CD14-positive monocyte (primary cell): Measurements from ENCODE around the gene ABCG2. TPM values are rescaled to one million over a fixed set of nuclear protein-coding genes. Genes with fewer than 3 reads are reported as not detected.

Experiments used
- DNase-seq, 3 donors: peaks; one replicate each; pipeline ENCODE4 v3.0.0-alpha.2; 2011 to 2022
- H2AFZ ChIP-seq: 2 replicates; pipeline ENCODE4 v1.6.0; 2012; ENCODE audit warnings: mild to moderate bottlenecking, low read depth, low read length, inconsistent platforms; ENCODE audit not compliant: insufficient read depth, poor library complexity, severe bottlenecking
- H3K27ac ChIP-seq, 2 donors: 1 replicate in 1 of 2; 2 replicates in 1 of 2; pipeline ENCODE4 v1.5.1; 2012 to 2013; ENCODE audit warnings: low read length in 2 of 2, control low read depth in 1 of 2, inconsistent platforms in 1 of 2, low read depth in 1 of 2, mild to moderate bottlenecking in 1 of 2
- H3K27me3 ChIP-seq, 2 donors: one replicate each; pipeline versions ENCODE4 v1.6.0 to v1.6.1; 2011 to 2013; ENCODE audit warnings: low read length in 2 of 2; ENCODE audit not compliant: control insufficient read depth in 2 of 2, insufficient read depth in 2 of 2
- H3K36me3 ChIP-seq, 2 donors: replicated peaks in 1 of 2; 1 replicate in 1 of 2; 2 replicates in 1 of 2; pipeline versions ENCODE4 v1.5.1 to v1.6.1; 2012 to 2013; ENCODE audit warnings: low read length in 2 of 2, control low read depth in 1 of 2, inconsistent platforms in 1 of 2, mild to moderate bottlenecking in 1 of 2; ENCODE audit not compliant: insufficient read depth in 2 of 2, control insufficient read depth in 1 of 2
- H3K4me1 ChIP-seq, 2 donors: 1 replicate in 1 of 2; 2 replicates in 1 of 2; pipeline versions ENCODE4 v1.5.1 to v1.6.1; 2012 to 2013; ENCODE audit warnings: low read length in 2 of 2, control low read depth in 1 of 2, inconsistent platforms in 1 of 2, mild to moderate bottlenecking in 1 of 2, moderate library complexity in 1 of 2; ENCODE audit not compliant: insufficient read depth in 2 of 2, control insufficient read depth in 1 of 2
- H3K4me2 ChIP-seq: replicated peaks from 2 replicates; pipeline ENCODE3; 2012; ENCODE audit warnings: low read length, moderate library complexity, mild to moderate bottlenecking; ENCODE audit not compliant: poor library complexity, severe bottlenecking; ENCODE audit errors: extremely low read depth
- H3K4me3 ChIP-seq, 3 experiments: fragments of 200-600 bp in 1 of 3; sonication (generic) in 1 of 3; replicated peaks in 1 of 3; 1 replicate in 2 of 3; 2 replicates in 1 of 3; pipeline ENCODE4 v1.5.1; 2011 to 2013; ENCODE audit warnings: low read length in 3 of 3, mild to moderate bottlenecking in 3 of 3, control low read depth in 2 of 3, low read depth in 2 of 3, inconsistent platforms in 1 of 3, moderate library complexity in 1 of 3
- H3K79me2 ChIP-seq: 2 replicates; pipeline ENCODE4 v1.6.0; 2012; ENCODE audit warnings: mild to moderate bottlenecking, control low read depth, inconsistent platforms, low read length, moderate library complexity; ENCODE audit not compliant: insufficient read depth
- H3K9ac ChIP-seq: 2 replicates; pipeline ENCODE4 v1.6.0; 2017; ENCODE audit warnings: low read length, mild to moderate bottlenecking; ENCODE audit not compliant: insufficient read depth, poor library complexity, severe bottlenecking
- H3K9me3 ChIP-seq, 2 donors: replicated peaks in 1 of 2; 1 replicate in 1 of 2; 2 replicates in 1 of 2; pipeline versions ENCODE4 v1.5.1 to v1.6.1; 2012 to 2013; ENCODE audit warnings: low read length in 2 of 2, control low read depth in 1 of 2; ENCODE audit not compliant: control insufficient read depth in 1 of 2, insufficient read depth in 1 of 2
- H4K20me1 ChIP-seq: 2 replicates; pipeline ENCODE4 v1.6.0; 2012; ENCODE audit warnings: mild to moderate bottlenecking, low read length, control low read depth, moderate library complexity; ENCODE audit not compliant: insufficient read depth
- H3K27ac Mint-ChIP-seq, 7 donors: one replicate each; pipeline ENCODE4 v1.8.0; 2020; ENCODE audit warnings: mild to moderate bottlenecking in 7 of 7, mixed read lengths in 7 of 7, moderate library complexity in 6 of 7, inconsistent platforms in 2 of 7
- H3K27me3 Mint-ChIP-seq, 3 donors: one replicate each; pipeline ENCODE4 v1.8.0; 2021 to 2022; ENCODE audit warnings: low read depth in 3 of 3, mild to moderate bottlenecking in 3 of 3, mixed read lengths in 3 of 3, moderate library complexity in 3 of 3, inconsistent platforms in 1 of 3
- H3K36me3 Mint-ChIP-seq, 2 donors: one replicate each; pipeline ENCODE4 v1.8.0; 2020; ENCODE audit warnings: mixed read lengths in 2 of 2, inconsistent platforms in 1 of 2, mild to moderate bottlenecking in 1 of 2
- H3K4me1 Mint-ChIP-seq: one replicate; pipeline ENCODE4 v1.8.0; 2020; ENCODE audit warnings: mild to moderate bottlenecking, mixed read lengths
- H3K4me3 Mint-ChIP-seq, 2 donors: one replicate each; pipeline ENCODE4 v1.8.0; 2020; ENCODE audit warnings: mild to moderate bottlenecking in 2 of 2, mixed read lengths in 2 of 2, moderate library complexity in 1 of 2
- H3K9me3 Mint-ChIP-seq, 7 donors: one replicate each; pipeline ENCODE4 v1.8.0; 2020 to 2022; ENCODE audit warnings: mixed read lengths in 7 of 7, mild to moderate bottlenecking in 6 of 7, moderate library complexity in 6 of 7, inconsistent platforms in 2 of 7
- CTCF ChIP-seq: fragments of 200-600 bp; IDR thresholded peaks from one replicate; pipeline ENCODE4 v1.8.0; 2022; ENCODE audit warnings: antibody characterized with exemption, mild to moderate bottlenecking
- WGBS: methylation state at CpG from one replicate; pipeline ENCODE4 v1.1.5; 2013; ENCODE audit warnings: missing lambda C conversion rate; ENCODE audit not compliant: insufficient coverage; 5-methylcytosine and 5-hydroxymethylcytosine counted together
- intact Hi-C, 2 donors: fragments of 100-400 bp; cut with micrococcal nuclease; formaldehyde crosslinking; loops; one replicate each; pipeline versions ENCODE4 v1.15.0 to v1.15.1; 2023
- polyA plus RNA-seq, 3 donors: library from polyadenylated mRNA; depleted of rRNA in 1 of 3; unstranded in 2 of 3; stranded (reverse) in 1 of 3; fragments of 300-500 nt in 2 of 3; fragments of >200 nt in 1 of 3; fragmentation: Illumina TruSeq in 2 of 3; gene quantifications; 1 replicate in 2 of 3; 2 replicates in 1 of 3; pipeline ENCODE4 v1.2.3, GENCODE V29; 2012 to 2021

Gene ABCG2
- polyA plus RNA-seq, 3 donors: not detected

- WGBS: 0% methylated on average over 1 of the region's 2 CpGs
- Histone ChIP-seq H3K4me2 (no peak overlapping the region), H3K27me3 (no peaks in the 10 kb centered on the region), H3K36me3 (no peaks in the 10 kb centered on the region), H3K9me3 (no peaks in the 10 kb centered on the region), H4K20me1 (no peaks in the 10 kb centered on the region), H3K27ac (no peak overlapping the region), H3K9ac (no peak overlapping the region), H3K4me3 (no peak overlapping the region), H2AFZ (no peak overlapping the region), H3K4me1 (no peaks in the 10 kb centered on the region), H3K79me2 (no peaks in the 10 kb centered on the region)
- H3K27me3 Mint-ChIP-seq: peaks cover 0 to 5% (median 0%) of the 10 kb centered on the region in 3 donors
- no peak for TF ChIP-seq CTCF
- H3K36me3 Mint-ChIP-seq: no peaks in the 10 kb centered on the region
- H3K4me1 Mint-ChIP-seq: peaks cover 5% of the 10 kb centered on the region
- no peak overlapping the region for H3K27ac Mint-ChIP-seq
- intact Hi-C loops: no loop called here
- H3K4me3 Mint-ChIP-seq: no peak overlapping the region
- no peaks in the 10 kb centered on the region for H3K9me3 Mint-ChIP-seq
- peak in 2 of 3 donors; percentile 4 to 6 for DNase-seq
These were observed 50.9 kb downstream of the ABCG2 start for GRCh38 chr4:88107406-88108107.

- Histone ChIP-seq H3K36me3 (no peaks in the 10 kb centered on the region), H3K27ac (no peak overlapping the region), H3K9ac (no peak overlapping the region), H4K20me1 (no peaks in the 10 kb centered on the region), H2AFZ (no peak overlapping the region), H3K27me3 (no peaks in the 10 kb centered on the region), H3K79me2 (no peaks in the 10 kb centered on the region), H3K4me3 (no peak overlapping the region), H3K4me2 (no peak overlapping the region), H3K9me3 (no peaks in the 10 kb centered on the region), H3K4me1 (peaks cover 0 to 5% of the 10 kb centered on the region in 2 donors)
- H3K36me3 Mint-ChIP-seq: no peaks in the 10 kb centered on the region
- no peak overlapping the region for H3K4me3 Mint-ChIP-seq
- H3K9me3 Mint-ChIP-seq: peaks cover 0 to 2% (median 0%) of the 10 kb centered on the region in 7 donors
- WGBS: no CpG with 5 or more reads among the region's 3 CpGs
- DNase-seq: no peak
- intact Hi-C loops: no loop called here
- peaks cover 0 to 8% (median 2%) of the 10 kb centered on the region in 3 donors for H3K27me3 Mint-ChIP-seq
- no peak overlapping the region for H3K27ac Mint-ChIP-seq
- peaks cover 9% of the 10 kb centered on the region for H3K4me1 Mint-ChIP-seq
- TF ChIP-seq CTCF: no peak
These were observed 52.2 kb downstream of the ABCG2 start for GRCh38 chr4:88106205-88106604.
